Activated naive CD8-positive, alpha-beta T cell treated with anti-CD3 and anti-CD28 coated beads, Interleukin-2, amount 50 U/mL, for 16 hours (primary cell): ENCODE measurements around the gene ATP5MG.

Source experiments
- DNase-seq: peaks from one replicate; pipeline ENCODE4 v3.0.0-alpha.2; 2020; ENCODE audit warnings: low read depth, low spot score

The ATP5MG gene

DNA sequence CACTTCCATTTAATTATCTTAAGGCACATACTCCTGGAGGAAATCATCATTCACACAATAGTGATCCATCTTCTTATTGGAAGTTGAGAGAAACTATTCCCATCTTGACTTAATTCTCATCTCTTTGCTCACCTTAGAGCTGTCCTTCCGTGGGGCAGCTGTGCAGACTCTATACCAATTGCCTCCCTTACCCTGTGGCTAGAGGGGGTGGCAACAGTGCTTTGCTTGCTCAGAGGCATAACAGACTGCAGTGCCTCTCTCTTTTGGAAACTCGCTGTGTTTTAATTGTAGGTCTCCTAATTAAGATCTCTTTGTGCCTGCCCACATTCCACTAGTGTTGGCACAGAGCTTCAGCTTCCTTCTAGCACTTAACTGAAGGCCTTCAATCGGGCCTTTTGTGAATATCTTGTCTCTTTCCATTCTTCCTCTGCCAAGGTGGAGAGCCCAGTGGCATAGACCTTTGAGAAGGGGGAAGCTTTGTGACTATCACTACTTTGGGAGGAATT lies 40.4 kb downstream of the ATP5MG start:
- DNase-seq, result no peak

DNA sequence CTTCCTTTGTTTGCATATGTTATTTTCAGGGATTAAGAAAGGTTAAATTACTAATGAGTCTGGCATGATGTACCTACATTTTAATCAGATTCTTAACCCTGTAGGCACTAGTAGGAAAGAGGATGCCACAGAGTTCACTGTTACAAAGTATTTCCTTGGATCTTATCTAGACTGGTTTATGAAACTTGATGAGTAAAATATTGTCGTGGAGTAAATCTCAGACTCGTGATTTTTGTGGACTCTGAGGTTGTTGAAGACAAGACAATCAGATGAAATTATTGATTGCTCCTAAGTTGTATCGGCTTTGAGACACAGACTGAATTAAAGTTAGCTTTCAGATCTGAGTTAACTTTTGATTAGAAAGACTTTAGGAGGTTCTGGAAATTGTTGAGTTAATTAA lies 40.9 kb downstream of the ATP5MG start:
- DNase-seq, result no peak

DNA sequence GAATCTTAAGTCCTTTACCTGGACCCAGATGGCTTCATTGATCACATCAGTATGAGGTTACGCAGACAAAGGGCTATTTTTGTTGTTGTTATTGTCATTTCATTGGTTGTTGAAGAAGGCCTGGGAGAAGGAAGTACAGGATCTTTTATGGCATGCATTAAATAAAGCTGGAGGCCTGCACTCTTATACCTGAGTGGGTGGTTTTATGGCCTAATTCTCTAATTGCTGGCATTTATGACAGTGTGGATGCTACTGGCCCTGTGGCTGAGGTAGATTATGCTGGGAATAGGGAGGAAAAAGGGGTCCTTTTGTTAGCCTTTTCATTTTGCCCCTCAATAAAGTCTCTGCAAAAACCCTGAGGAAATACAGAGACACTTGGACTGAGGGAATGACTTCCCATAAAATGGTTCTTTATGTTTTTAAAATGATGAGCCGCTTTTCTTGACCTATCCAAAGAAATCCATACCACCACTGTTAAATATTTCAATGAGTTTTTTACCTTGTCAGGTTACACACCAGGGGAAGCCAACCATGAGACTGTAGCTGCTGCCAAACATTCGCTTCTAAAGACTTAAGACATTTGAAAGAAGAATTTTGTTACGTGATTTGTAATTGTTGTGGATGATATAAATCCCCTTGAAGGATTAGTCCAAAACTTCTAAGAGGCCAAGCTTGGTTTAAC lies 41.6 kb downstream of the ATP5MG start:
- no peak for DNase-seq

DNA sequence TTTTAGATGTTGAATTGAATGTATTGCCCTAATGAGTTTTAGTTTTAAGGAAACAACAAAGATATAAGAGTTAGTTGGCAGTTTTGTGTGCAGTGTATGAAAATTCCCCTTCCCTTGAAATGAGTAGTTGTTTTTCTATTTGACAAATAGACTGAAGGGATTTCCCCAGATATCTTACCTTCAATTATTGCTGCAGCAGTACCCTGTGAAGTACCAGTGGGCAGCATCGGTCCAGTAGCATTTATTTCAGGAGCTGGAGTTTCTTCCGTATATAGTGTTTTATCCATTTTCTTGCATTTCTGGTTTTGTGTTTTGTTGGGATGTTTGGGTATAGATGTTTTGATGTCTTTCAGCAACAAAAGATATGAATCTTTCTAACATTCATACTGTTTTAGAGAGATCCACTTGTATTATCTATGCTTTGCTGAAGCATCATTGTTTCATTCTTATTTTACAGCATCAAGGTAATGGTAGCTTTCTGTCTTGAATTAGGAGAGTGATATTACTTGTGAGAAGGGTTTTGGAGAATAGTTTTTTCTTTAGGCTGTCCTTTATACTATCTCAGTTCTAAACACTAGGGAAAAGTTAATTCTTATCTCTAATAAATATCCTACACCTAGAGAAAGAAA lies 42.3 kb downstream of the ATP5MG start:
- no peak for DNase-seq

DNA sequence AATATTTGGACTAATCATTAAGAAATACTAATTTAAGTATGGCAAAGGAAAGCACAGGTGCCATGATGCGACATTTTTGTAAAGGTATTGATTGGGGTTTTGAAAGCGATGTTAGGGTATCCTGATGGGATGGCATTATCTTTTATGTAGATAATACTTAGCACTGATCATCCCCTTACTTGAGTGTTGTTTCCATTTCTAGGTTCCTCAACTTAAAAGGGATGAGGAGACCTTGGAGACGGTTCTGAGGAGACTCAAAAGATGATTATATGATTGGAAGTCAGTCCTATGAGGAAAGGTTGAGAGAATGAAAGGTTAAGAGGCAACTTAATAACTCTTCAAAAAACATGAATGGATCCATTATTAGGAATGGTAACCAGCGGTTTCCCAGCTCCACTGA lies 46.0 kb downstream of the ATP5MG start:
- no peak for DNase-seq

DNA sequence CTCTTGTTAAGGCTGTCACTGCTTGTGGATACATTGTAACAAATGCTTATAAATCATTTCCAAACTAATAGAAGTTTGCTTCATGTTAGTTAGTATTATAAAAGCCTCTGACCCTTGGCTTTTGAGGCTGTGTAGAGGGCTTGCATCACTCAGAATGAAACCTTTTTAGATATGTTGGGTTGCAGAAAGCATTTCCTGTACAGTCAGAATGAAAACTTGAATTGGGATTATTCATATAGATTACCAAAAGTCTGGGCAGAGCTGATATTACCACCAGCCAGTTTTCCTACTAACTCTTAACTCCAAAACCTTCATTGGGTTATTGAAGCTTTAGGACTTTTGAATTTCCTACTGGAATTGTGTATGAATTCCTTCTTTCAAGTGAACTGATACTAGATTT lies 46.9 kb downstream of the ATP5MG start:
- no peak for DNase-seq

DNA sequence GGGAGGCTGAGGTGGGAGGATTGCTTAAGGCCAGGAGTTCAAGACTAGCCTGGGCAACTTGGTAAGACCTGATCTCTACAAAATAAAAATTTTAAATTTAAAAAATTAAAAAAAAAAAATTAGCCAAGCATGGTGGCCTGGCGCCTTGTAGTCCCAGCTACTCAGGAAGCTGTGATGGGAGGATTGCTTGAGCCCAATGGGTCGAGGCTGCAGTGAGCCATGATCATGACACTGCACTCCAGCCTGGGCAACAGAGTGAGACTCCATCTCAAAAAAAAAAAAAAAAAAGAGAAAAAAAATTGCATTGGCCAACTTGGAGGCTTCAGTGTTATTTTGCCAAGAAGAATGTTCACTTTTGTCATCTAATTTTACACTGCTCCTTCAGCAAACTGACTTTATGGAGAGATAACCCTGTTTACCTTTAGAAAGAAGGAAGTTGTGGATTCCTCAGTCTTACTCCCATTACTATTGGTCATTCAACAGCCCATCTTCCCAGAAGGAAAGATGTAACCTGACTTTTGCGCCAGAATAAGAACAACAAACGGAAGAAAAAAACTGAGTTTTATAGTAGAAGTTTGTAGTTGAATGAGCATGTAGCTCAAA lies 48.0 kb downstream of the ATP5MG start:
- no peak for DNase-seq

DNA sequence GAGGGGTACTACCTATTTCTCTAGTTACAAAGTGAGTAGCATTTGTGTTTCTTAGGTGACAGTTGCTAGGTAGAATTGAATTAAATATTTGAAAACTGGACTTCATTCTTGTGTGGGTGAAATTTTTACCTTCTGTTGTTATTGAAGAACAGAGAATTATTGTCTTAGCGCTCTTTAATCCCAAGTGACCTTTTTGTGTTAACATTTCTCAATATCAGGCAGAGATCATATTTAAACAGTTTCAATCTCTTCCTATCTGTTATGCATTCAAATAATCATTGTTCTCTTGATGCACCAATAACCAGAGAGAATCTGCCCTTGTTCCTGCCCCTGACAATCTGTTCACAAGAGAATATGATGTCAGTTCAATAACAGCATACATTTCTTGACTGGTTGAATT lies 49.0 kb downstream of the ATP5MG start:
- DNase-seq, result no peak
